ENCODE results near the gene B3GALNT2.
A peak's percentile ranks its signal among the peaks of the same experiment; 100 is the strongest.

The B3GALNT2 gene

GRCh38 chr1:235415008-235415904 lies 89.0 kb downstream of the B3GALNT2 start:
- no peak overlapping the region for H2AFZ ChIP-seq (ENCODE audit: low read depth, low read length, severe bottlenecking)
- H3K27ac ChIP-seq (ENCODE audit: low read depth, low read length): no peak overlapping the region
- no peaks in the 10 kb centered on the region for H3K9me3 ChIP-seq (ENCODE audit: insufficient read depth, low read length)
- TF ChIP-seq EZH2phosphoT487 (conservative IDR thresholded peaks at IDR 0.05; ENCODE audit: low read length) (no peak), CTCF (IDR thresholded peaks at IDR 0.05; ENCODE audit: insufficient read depth, low read length, poor library complexity, severe bottlenecking) (peak; percentile 64)
- no peak overlapping the region for H3K4me3 ChIP-seq (ENCODE audit: insufficient read depth, low read length, poor library complexity, severe bottlenecking)
- no peaks in the 10 kb centered on the region for H3K9me2 ChIP-seq (replicated peaks; ENCODE audit: insufficient read depth, low read length)
- peaks cover 11% of the 10 kb centered on the region for H3F3A ChIP-seq (ENCODE audit: insufficient read depth)
- no peaks in the 10 kb centered on the region for H3K79me2 ChIP-seq (ENCODE audit: insufficient read depth, low read length)
- H4K20me1 ChIP-seq (ENCODE audit: low read depth, low read length): no peaks in the 10 kb centered on the region
- no peak overlapping the region for H3K4me2 ChIP-seq (ENCODE audit: low read depth, low read length, poor library complexity, severe bottlenecking)
- no peaks in the 10 kb centered on the region for H3K36me3 ChIP-seq (ENCODE audit: low read length)
- no peak overlapping the region for H3K9ac ChIP-seq (ENCODE audit: low read length)
- no peaks in the 10 kb centered on the region for H3K27me3 ChIP-seq (ENCODE audit: low read length)

- H3K4me2 ChIP-seq (ENCODE audit: low read depth, low read length, poor library complexity, severe bottlenecking): no peak overlapping the region
- no peaks in the 10 kb centered on the region for H4K20me1 ChIP-seq (ENCODE audit: low read depth, low read length)
- H3K9me2 ChIP-seq (replicated peaks; ENCODE audit: insufficient read depth, low read length): no peaks in the 10 kb centered on the region
- no peak overlapping the region for H3K9ac ChIP-seq (ENCODE audit: low read length)
- H3K27ac ChIP-seq (ENCODE audit: low read depth, low read length): no peak overlapping the region
- H3K36me3 ChIP-seq (ENCODE audit: low read length): no peaks in the 10 kb centered on the region
- H3K27me3 ChIP-seq (ENCODE audit: low read length): no peaks in the 10 kb centered on the region
- no peak overlapping the region for H3K4me3 ChIP-seq (ENCODE audit: insufficient read depth, low read length, poor library complexity, severe bottlenecking)
- peaks cover 11% of the 10 kb centered on the region for H3F3A ChIP-seq (ENCODE audit: insufficient read depth)
- H3K79me2 ChIP-seq (ENCODE audit: insufficient read depth, low read length): 0 out of 2 replicates have a peak, but pooled peaks cover 2% of the 10 kb centered on the region
- no peaks in the 10 kb centered on the region for H3K9me3 ChIP-seq (ENCODE audit: insufficient read depth, low read length)
- TF ChIP-seq CTCF (IDR thresholded peaks at IDR 0.05; ENCODE audit: insufficient read depth, low read length, poor library complexity, severe bottlenecking) (no peak), EZH2phosphoT487 (conservative IDR thresholded peaks at IDR 0.05; ENCODE audit: low read length) (no peak)
- H2AFZ ChIP-seq (ENCODE audit: low read depth, low read length, severe bottlenecking): no peak overlapping the region
Observed at GRCh38 chr1:235411489-235412486, 92.5 kb downstream of the B3GALNT2 start.

GRCh38 chr1:235410467-235410866 lies 93.8 kb downstream of the B3GALNT2 start:
- 0 out of 2 replicates have a peak, but pooled peaks cover 3% of the 10 kb centered on the region for H3K79me2 ChIP-seq (ENCODE audit: insufficient read depth, low read length)
- no peaks in the 10 kb centered on the region for H3K27me3 ChIP-seq (ENCODE audit: low read length)
- H3K9ac ChIP-seq (ENCODE audit: low read length): no peak overlapping the region
- no peak for TF ChIP-seq EZH2phosphoT487 (conservative IDR thresholded peaks at IDR 0.05; ENCODE audit: low read length)
- no peak for TF ChIP-seq CTCF (IDR thresholded peaks at IDR 0.05; ENCODE audit: insufficient read depth, low read length, poor library complexity, severe bottlenecking)
- no peaks in the 10 kb centered on the region for H4K20me1 ChIP-seq (ENCODE audit: low read depth, low read length)
- peaks cover 4% of the 10 kb centered on the region for H3F3A ChIP-seq (ENCODE audit: insufficient read depth)
- no peak overlapping the region for H3K4me2 ChIP-seq (ENCODE audit: low read depth, low read length, poor library complexity, severe bottlenecking)
- no peak overlapping the region for H3K27ac ChIP-seq (ENCODE audit: low read depth, low read length)
- no peak overlapping the region for H2AFZ ChIP-seq (ENCODE audit: low read depth, low read length, severe bottlenecking)
- no peaks in the 10 kb centered on the region for H3K9me2 ChIP-seq (replicated peaks; ENCODE audit: insufficient read depth, low read length)
- H3K4me3 ChIP-seq (ENCODE audit: insufficient read depth, low read length, poor library complexity, severe bottlenecking): no peak overlapping the region
- H3K36me3 ChIP-seq (ENCODE audit: low read length): no peaks in the 10 kb centered on the region
- H3K9me3 ChIP-seq (ENCODE audit: insufficient read depth, low read length): no peaks in the 10 kb centered on the region
